LoVo (cell line): ENCODE data around the gene USF2.

Experiments
- DNase-seq: peaks from one replicate; pipeline ENCODE4 v3.0.0-alpha.2; 2016; ENCODE audit warnings: low spot score

USF2 gene

GRCh38 chr19:35246466-35247092 is 22.2 kb upstream of the USF2 start:
- no peak for DNase-seq

GRCh38 chr19:35247526-35248309 is 21.0 kb upstream of the USF2 start:
- DNase-seq = peak; percentile 95

- peak; percentile 94 for DNase-seq
These were observed 20.2 kb upstream of the USF2 start, which contains the start of gene LSR for GRCh38 chr19:35248310-35249145. Gene LSR (plus strand): TSS chr19:35249002. CDS start chr19:35249023, 21 bp downstream.

- DNase-seq = no peak
These were observed 19.5 kb upstream of the USF2 start for GRCh38 chr19:35249146-35249847.

- DNase-seq = no peak
These were observed 18.7 kb upstream of the USF2 start for GRCh38 chr19:35249848-35250711.

- no peak for DNase-seq
These were observed 17.3 kb upstream of the USF2 start for GRCh38 chr19:35251456-35251855.

GRCh38 chr19:35253316-35254286 is 15.2 kb upstream of the USF2 start:
- DNase-seq = no peak

- DNase-seq = no peak
These were observed 14.1 kb upstream of the USF2 start for GRCh38 chr19:35254341-35255297.

GRCh38 chr19:35256566-35256965 is 12.2 kb upstream of the USF2 start:
- DNase-seq = no peak

GRCh38 chr19:35257113-35257461 is 11.7 kb upstream of the USF2 start:
- DNase-seq = no peak

GRCh38 chr19:35260694-35261304 is 8.0 kb upstream of the USF2 start:
- no peak for DNase-seq

GRCh38 chr19:35261356-35262100 is 7.2 kb upstream of the USF2 start:
- no peak for DNase-seq

- no peak for DNase-seq
These were observed 6.5 kb upstream of the USF2 start for GRCh38 chr19:35262101-35262761.

- DNase-seq = no peak
These were observed 4.3 kb upstream of the USF2 start for GRCh38 chr19:35264268-35265125.

- no peak for DNase-seq
These were observed 3.4 kb upstream of the USF2 start for GRCh38 chr19:35265126-35265899.
